ENCODE results near the gene TBC1D22A.

GRCh38 chr22:46812034-46812605 lies 49.7 kb downstream of the TBC1D22A start:
- TF ChIP-seq, protein P1, sequence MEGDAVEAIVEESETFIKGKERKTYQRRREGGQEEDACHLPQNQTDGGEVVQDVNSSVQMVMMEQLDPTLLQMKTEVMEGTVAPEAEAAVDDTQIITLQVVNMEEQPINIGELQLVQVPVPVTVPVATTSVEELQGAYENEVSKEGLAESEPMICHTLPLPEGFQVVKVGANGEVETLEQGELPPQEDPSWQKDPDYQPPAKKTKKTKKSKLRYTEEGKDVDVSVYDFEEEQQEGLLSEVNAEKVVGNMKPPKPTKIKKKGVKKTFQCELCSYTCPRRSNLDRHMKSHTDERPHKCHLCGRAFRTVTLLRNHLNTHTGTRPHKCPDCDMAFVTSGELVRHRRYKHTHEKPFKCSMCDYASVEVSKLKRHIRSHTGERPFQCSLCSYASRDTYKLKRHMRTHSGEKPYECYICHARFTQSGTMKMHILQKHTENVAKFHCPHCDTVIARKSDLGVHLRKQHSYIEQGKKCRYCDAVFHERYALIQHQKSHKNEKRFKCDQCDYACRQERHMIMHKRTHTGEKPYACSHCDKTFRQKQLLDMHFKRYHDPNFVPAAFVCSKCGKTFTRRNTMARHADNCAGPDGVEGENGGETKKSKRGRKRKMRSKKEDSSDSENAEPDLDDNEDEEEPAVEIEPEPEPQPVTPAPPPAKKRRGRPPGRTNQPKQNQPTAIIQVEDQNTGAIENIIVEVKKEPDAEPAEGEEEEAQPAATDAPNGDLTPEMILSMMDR (IDR thresholded peaks at IDR 0.05; ENCODE audit: insufficient read depth, low read depth, low read length) = no peak
- TF ChIP-seq EZH2 (IDR thresholded peaks at IDR 0.05; ENCODE audit: insufficient read depth, low read length) = no peak

All from astrocyte (in vitro differentiated cells and primary cell).